HG03565 (cell line): ENCODE measurements around the gene CNNM1.

Experiments
- ATAC-seq: cut with Tn5 transposase; IDR thresholded peaks from one replicate; pipeline ENCODE4 v1.9.1; 2021; ENCODE audit warnings: mild to moderate bottlenecking, moderate library complexity; ENCODE audit not compliant: unreplicated experiment

The CNNM1 gene

GRCh38 chr10:99411546-99411945 lies 82.4 kb downstream of the CNNM1 start:
- ATAC-seq = no peak

- ATAC-seq = no peak
These were observed 82.9 kb downstream of the CNNM1 start for GRCh38 chr10:99412099-99412498.

GRCh38 chr10:99418910-99419624 lies 89.9 kb downstream of the CNNM1 start:
- ATAC-seq = no peak

- ATAC-seq = no peak
These were observed 90.5 kb downstream of the CNNM1 start for GRCh38 chr10:99419688-99420087.

- ATAC-seq = no peak
These were observed 92.1 kb downstream of the CNNM1 start for GRCh38 chr10:99421233-99421739.

GRCh38 chr10:99422529-99423096 lies 93.5 kb downstream of the CNNM1 start:
- no peak for ATAC-seq

GRCh38 chr10:99424656-99425055 lies 95.5 kb downstream of the CNNM1 start:
- no peak for ATAC-seq

- ATAC-seq = no peak
These were observed 96.0 kb downstream of the CNNM1 start for GRCh38 chr10:99425204-99425603.

- ATAC-seq = no peak
These were observed 97.5 kb downstream of the CNNM1 start for GRCh38 chr10:99426689-99427088.

GRCh38 chr10:99427566-99428190 lies 98.5 kb downstream of the CNNM1 start:
- ATAC-seq = no peak

- no peak for ATAC-seq
These were observed 100.5 kb downstream of the CNNM1 start for GRCh38 chr10:99429517-99430095.

- peak; percentile 1 for ATAC-seq
These were observed 100.9 kb downstream of the CNNM1 start for GRCh38 chr10:99430116-99430450.

GRCh38 chr10:99430451-99431189 lies 101.5 kb downstream of the CNNM1 start, which contains the start of gene GOT1:
TSS of gene GOT1 (minus strand) at chr10:99430624. CDS start at chr10:99430565, 59 bp downstream.
- ATAC-seq = peak; percentile 94

GRCh38 chr10:99431190-99431760 lies 102.1 kb downstream of the CNNM1 start:
- ATAC-seq = no peak

- ATAC-seq = no peak
These were observed 102.9 kb downstream of the CNNM1 start for GRCh38 chr10:99432047-99432446.

- ATAC-seq = no peak
These were observed 103.7 kb downstream of the CNNM1 start for GRCh38 chr10:99432881-99433280.

GRCh38 chr10:99433378-99434020 lies 104.3 kb downstream of the CNNM1 start:
- no peak for ATAC-seq

GRCh38 chr10:99435986-99436638 lies 107.0 kb downstream of the CNNM1 start:
- no peak for ATAC-seq

GRCh38 chr10:99438890-99439289 lies 109.7 kb downstream of the CNNM1 start:
- no peak for ATAC-seq

- ATAC-seq = no peak
These were observed 113.2 kb downstream of the CNNM1 start for GRCh38 chr10:99442394-99442793.
